Putamen (tissue), 1 donor: ENCODE data around the gene ARHGEF26.

Experiments
- DNase-seq: peaks from one replicate; pipeline ENCODE4 v3.0.0-alpha.2; 2016; ENCODE audit warnings: low spot score

Gene ARHGEF26

DNA sequence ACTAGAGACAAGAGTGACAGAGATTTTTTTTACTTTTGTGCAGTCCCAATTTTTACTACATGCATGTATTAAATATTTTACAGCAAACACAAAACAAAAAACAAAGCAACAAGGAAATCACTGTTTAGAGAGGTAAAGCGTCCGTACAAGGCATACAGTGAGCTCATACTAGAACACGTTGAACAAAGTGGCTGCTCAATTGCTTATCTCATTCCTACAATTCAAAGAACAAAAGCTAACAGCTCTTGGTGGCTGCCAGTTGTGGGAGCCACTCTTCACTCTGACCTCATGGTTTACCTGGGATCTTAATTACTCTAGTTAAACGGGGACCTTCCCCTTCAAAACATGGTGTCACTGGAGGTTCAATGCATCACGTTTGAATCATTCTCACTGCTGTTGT lies 7.6 kb upstream of the ARHGEF26 start:
- no peak for DNase-seq

DNA sequence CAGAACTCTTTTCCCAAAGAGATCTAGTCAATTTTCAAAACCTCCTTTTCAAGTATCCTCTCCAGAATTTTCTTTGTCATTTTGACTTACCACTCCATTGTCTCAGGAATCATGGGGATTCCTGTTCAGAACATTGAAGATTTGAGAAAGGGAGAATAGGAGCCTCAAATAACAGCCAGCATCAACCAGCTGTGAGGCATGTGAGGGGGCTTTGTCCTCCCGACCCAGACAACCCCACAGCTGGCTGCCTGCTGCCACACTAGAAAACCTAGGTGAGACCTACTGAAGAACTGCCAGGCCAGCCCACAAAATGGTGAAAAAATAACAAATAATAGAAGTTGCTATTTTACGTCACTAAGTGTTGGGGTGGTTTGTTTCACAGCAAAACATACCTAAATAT lies 5.9 kb upstream of the ARHGEF26 start:
- DNase-seq, result no peak

DNA sequence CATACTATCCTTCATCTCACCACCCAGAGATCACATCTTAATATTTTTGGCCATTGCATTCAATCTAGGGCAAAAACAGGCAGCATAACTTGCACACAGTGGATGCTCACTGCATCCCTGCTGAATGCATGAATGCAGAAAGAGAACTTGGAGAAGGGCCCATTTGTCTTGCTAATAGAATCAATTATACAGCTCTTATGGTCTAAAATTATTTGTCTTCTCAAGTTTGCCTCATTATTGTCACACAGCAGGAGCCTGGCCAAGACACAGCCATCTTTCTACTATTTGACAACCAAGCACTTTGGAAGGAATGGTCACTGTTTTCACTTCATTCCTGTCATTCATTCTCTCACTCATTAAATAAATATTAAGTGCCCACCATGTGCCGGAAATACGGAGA lies 1.2 kb upstream of the ARHGEF26 start:
- no peak for DNase-seq

DNA sequence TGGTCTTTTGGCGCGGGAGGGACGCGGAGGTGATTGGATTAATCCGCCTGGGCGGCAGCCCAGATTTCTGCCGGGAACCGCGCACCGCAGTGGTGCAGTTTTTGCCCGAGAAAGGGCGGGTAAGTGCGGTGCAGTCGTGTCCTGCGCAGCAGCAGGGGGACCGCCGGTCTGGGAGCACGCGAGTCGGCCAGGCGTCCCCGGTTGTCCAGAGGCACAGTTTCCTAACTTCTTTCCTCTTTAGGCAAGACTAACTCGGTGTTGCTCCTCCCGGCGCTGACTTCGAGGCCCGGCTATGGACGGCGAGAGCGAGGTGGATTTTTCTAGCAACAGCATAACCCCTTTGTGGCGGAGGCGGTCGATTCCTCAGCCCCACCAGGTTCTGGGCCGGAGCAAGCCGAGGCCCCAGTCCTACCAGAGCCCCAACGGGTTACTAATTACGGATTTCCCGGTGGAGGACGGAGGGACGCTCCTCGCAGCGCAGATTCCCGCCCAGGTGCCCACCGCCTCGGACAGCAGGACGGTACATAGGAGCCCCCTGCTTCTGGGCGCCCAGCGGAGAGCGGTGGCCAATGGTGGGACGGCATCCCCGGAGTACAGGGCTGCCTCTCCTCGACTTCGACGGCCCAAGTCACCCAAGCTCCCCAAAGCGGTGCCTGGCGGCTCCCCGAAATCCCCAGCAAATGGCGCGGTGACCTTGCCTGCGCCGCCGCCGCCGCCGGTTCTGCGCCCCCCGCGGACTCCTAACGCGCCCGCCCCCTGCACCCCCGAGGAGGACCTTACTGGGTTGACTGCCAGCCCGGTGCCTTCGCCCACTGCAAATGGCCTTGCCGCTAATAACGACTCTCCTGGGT lies 736 bp downstream of the ARHGEF26 start:
- DNase-seq, result no peak

DNA sequence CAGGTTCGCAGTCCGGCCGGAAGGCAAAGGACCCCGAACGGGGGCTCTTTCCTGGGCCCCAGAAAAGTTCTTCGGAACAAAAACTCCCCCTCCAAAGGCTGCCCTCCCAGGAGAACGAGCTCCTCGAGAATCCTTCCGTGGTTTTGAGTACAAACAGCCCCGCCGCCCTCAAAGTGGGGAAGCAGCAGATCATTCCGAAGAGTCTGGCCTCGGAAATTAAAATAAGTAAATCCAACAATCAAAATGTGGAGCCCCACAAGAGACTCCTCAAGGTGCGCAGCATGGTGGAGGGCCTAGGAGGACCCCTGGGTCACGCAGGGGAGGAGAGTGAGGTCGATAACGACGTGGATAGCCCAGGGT lies 1.3 kb downstream of the ARHGEF26 start:
- DNase-seq, result no peak

DNA sequence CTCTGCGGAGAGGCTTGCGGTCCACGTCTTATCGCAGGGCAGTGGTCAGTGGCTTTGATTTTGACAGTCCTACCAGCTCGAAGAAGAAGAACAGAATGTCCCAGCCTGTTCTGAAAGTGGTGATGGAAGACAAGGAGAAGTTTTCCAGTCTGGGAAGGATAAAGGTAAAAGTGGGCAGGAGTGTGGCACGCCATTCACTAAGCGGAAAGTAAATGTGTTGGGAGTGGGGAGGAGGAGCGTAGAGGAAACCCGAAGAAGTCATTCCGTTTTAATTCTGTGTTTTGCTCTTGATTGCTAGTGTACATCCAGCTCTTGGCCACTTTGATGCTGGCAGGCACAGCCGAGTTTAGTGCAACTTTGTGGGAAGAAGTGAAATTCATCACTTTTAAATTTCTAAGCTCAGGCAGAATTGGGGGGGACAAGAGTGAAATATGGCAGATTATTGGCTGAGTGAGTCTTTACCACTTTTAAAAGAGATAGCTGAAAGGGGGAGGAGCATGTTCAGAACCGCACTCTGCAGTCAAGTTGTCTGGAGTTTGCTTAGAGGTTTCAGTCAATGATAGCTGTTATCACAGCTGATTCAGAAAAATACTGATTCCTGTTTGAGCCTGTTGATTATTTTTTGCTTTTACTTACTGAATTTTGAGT lies 1.8 kb downstream of the ARHGEF26 start:
- DNase-seq, result no peak

DNA sequence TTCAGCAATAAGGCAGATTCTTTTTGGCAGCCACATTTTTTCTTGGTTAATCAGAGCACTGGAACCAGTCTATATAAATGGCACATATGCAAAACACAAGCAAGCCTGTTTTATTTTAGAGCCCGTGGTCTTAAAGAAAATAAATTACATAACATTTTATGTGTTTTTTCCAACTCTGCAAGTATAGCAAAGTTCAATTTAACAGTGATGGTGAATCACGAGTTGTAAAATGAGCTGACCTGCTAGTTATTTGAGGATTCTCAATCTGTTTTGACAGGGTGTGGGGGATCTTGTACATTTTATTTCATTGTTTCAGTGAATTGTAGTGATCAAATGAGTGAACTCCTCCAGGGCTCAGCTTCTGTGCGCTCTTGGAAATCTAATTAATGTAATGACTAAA lies 2.7 kb downstream of the ARHGEF26 start:
- DNase-seq, result no peak

DNA sequence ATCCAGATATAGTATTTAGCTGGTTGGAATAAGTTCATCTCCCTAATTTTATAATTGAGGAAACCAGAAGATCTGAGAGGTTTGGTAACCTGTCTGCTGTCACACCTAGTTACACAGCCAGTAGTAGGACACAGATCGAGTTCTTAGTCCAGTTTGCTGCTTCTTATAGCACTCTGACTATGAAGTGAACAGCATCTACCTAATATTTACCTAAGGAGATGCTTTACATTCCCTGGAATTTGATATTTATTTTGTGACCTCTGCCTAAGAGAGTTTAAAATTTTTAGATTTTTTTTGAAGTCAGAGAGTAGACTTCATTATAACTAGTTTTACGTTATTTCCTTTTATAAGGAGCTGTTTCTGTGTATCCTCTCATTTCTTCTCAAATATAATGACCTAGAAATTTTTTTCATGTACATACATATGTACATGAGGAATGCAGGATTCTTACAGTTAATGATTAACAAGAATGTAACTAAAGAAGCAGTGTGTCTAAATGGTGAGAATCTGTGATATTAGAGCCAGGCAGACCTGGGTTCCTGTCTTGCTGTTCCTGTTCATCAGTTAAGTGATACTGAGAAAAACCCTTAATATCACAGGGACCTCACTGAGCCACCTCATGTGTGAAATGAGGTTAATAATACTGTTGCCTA lies 4.3 kb downstream of the ARHGEF26 start:
- DNase-seq, result no peak

DNA sequence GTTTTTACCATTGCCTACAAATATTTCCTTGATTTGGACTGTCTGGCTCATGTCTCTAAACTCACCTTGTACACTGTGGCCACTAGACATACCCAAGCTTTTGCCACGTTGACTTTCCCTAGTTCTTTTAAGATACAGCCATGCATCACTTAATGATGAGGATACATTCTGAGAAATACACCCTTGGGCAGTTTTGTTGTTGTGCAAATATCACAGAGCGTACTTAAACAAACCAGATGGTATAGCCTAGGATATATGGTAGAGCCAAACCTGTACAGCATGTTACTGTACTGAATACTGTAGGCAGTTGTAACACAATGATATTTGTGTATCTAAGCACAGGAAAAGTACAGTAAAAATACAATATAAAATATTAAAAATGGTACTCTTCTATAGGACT lies 5.5 kb downstream of the ARHGEF26 start:
- DNase-seq, result no peak

DNA sequence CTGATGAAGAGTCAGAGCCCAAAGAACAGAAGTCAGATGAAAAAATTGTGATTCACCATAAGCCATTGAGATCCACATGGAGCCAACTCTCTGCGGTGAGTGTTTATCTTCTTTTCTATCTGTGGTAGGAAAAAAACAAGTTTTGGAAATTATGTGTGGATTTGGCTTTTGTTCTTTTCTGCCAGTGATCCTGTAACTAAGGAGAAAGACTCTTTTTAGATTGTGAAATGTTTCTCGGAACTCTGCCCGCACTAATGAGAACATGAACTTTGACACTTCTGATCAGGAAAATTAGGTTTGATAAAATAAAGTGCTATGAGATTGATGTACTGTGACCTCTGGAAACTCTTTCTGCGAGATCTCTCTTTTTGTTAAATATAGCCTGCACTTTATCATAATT lies 8.4 kb downstream of the ARHGEF26 start:
- DNase-seq, result no peak

DNA sequence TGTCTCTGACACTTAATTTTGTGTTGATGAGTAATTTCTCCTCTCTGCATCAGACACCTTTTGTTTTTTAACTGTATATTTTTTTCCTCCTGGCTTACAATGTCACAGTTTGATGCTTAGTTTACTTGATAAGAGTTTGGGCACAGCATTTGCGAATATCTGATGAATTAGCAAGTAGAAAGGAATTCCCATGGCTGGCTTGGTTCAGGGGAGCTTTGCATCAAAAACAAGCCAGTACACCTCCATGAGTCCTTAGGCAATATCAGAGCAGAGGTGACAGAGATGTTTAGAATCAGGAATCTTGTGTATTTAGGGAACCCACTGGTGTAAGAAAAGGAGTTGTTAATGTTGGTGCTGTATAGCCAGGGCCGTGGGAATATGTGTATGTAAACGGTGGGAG lies 9.3 kb downstream of the ARHGEF26 start:
- DNase-seq, result no peak

DNA sequence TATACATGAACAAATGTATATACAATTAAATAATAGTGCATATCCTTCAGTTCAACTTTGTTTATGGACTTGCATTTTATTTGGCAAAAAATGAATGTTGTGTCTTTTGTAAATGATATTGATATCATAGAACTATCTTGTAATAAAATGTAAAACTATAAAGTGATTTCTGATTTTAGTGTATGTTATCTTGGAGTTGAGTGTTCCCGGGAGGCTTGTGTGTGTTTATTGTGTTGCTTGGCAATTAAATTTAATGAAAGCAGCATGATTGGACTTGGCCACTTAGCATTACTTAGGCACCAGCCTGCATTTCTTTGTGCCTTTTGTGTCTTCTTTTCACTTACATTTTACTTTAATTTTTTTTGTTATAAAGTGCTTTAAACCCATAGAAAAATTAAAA lies 10.6 kb downstream of the ARHGEF26 start:
- no peak for DNase-seq

DNA sequence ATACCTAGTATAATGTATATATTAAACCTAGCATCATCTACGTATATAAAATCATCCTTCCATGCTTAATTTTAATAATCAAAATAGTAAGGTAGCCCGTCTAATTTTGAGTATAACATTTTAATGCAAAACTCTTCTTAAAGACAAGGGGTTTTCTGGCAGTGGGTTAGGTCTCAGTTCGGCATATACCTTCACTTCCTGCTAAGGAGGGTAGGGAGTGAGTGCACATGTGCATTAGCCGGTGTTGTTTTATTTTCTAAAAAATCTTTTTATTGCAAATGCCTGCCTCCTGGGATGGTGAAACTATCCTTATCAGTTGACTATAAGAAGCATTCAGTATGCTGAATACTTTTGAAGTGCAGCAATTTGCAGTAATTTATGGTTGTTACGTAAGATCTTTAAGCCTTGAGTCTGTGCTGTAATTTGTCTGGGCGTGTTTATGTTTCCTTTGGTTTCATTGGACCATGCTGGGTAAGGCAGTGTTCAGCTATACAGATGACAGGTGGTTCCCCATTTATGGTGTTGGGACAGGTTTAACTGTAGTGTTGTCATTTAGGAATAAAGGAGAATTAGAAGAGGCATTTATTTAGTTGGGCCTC lies 11.7 kb downstream of the ARHGEF26 start:
- no peak for DNase-seq

DNA sequence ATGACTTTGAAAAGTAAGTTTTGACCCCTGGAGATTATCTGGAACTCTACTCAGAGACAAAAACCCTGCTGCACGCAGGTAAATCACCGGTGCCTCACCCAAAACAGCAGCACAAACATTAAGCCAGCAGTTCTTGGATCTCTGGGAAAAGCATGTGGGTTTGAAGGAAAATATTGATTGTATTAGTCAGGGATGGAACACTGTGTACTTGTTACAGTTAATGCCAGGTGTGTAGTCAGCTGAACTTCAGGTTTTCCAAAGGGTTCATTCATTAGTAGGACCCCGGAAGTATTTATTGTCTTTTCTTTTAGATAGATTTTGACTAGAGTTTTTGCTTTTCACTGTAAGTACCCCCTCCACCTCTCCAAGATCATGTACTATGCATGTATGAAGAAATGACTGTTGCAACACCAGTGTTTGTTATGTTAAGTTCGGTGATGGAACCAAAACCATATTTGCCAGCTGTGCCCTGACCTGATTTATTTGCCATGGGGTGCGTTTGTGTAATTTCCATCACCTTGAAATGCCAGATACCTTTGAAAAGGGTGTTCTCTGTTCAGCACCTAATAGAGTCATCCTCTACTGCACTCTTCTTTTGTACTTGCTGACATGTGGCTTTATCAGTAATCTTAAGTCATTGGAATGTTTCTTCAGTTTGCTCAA lies 14.5 kb downstream of the ARHGEF26 start:
- no peak for DNase-seq

DNA sequence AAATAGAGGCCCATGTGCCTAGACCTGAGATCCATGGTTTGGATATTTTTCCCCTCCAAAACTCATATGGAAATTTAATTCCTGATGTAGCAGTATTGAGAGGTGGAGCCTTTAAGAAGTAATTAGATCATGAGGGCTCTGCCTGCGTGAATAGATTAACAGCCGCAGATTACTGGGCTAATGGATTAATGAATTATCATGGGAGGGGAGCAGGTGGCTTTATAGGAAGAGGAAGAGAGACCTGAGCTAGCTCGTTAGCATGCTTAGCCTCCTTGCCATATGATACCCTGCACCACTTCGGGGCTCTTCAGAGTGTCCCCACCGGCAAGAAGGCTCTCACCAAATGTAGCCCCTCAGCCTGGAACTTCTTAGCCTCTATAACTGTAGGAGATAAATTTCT lies 15.8 kb downstream of the ARHGEF26 start:
- DNase-seq, result no peak

DNA sequence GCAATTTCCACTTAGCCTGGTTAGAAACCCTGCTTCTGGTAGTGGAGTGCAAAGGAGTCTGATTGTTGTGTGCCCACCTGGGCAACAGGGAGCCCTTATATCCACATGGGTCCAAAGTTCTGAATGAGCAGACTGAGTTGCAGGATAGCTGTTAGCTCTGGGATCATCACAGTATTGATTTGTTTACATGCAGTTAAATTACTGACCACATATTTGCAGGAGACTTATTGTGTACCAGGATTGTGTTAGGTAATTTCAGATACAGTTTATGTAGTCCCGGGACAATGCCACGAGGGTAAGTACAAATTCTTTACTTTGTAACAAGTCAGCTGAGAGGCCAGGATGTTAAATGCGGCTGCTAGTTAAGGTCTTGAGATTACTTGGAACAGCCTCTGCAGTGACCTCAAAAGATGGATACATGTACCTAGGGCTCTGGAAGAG lies 18.8 kb downstream of the ARHGEF26 start:
- no peak for DNase-seq

DNA sequence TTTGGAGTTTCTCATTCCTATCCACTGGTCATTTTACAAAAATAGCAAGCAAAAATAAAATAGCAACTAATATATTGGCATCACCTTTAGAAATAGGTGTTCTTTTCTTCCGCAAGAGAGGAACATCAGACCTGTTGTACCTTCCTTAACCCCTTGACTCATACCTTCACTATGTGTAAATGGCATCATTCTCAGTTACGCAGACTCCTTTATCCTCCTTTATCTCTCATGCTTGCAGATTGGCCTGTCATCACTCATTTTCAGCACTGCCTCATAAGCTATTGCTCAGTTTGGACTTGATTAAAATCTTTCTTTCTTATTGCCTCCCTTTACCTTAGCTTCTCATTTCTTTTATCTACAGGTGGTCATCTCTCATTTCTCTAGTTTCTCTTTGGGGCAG lies 21.4 kb downstream of the ARHGEF26 start:
- no peak for DNase-seq

DNA sequence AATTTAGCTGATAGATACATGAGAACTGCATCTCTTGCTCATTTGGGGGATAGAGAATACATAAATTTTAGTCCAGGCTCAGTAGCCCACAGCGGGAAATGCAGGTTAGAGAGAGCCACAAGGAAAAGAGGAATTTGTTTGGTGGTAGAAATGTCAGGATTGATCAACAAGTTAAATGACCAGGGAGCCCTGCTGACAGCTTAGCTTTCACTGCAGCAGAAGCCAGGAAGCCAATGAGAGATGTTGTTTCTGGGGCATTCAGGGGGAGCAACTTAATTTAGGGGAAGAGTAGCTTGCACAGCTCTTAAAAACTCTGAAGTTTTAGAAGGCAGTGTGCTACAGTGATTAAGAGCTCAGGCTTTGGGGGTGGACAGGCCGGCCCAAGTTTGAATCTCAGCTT lies 22.7 kb downstream of the ARHGEF26 start:
- no peak for DNase-seq

DNA sequence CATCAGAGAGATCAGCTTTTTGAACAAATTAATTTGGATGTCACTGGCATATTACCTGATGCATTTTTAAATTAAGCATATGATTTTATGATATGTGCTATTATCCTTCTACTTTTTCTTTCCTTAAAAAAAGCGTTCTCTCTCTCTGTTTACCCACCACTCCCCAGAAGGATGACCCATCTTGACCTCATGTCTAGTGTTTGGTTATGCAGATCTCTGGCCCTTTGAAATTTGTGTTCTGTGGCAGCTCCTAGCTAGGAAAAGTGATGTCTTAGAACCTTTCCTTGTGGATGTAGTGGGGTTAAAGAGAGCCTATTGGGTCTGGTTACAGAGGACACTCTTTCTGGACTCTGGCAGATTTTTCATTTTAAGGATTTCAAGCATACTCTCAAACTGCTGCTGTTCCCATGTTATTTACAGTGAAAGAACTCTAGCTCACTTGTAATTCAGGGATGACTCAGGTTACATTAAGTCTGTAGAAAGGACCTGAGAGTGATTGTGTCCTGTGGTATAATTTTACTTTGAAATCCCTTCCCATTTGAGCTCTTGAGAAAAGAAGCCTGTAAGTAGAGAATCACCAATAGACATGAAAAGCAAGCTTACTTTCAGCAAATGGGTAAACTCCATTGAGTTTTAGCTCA lies 23.8 kb downstream of the ARHGEF26 start:
- no peak for DNase-seq

DNA sequence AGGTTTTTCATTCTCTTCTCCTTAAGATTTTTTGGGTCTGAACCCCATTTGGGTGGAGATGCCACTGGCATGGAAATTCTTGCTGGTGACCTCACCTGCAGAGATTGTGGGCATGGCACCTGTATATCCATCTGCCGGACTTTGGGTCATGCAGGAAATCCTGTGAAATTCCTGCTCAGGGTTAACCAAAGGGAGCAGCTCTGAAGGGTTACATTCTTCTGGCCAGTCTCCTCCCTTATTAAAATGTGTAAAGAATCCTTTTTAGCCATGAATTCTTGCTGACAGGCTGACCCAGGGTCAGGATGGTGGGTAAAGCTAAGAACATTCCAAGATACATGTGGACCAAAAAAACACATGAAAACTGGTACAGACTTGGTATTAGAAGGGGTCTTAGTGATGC lies 27.4 kb downstream of the ARHGEF26 start:
- no peak for DNase-seq

DNA sequence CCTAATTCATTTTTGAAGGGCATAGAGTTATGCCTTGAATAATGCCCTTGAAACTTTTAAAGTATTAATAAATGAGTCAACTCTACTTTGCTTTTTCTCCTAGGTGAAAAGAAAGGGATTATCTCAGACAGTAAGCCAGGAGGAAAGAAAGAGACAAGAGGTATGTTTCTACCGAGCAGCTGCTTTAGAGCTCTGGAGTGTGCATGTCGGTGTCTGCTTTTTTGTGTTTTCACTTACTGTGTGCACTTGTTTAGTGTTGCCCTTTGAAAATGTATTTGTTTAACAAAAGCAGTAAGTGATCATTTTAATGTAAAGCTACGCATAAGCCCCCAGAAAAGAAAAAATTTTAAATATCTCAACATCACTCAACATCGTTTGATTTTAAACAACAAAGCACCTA lies 28.1 kb downstream of the ARHGEF26 start:
- DNase-seq, result no peak

DNA sequence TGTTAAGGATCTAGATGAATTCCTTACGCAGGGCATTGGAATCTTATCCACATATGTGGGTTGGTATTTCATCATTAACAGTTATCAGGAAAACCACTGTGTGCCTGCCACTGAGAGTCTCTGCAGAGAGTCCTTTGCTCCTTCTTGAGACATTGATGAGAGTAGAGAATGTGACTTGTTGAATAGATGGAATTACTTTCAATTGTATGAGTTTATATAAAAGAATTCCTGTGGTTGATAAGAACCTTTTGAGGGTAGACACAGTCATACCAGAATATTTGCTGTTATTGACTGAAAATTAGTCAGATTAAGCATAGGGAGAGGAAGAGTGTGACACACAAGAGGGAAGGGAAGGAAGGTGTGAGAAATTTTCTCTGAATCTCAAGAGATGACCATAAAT lies 30.8 kb downstream of the ARHGEF26 start:
- no peak for DNase-seq
